HG03135 (cell line): ENCODE data around the gene HSPA2.

ENCODE experiments used
- ATAC-seq: cut with Tn5 transposase; IDR thresholded peaks from one replicate; pipeline ENCODE4 v1.9.1; 2021; ENCODE audit warnings: mild to moderate bottlenecking, moderate library complexity; ENCODE audit not compliant: unreplicated experiment

The HSPA2 gene

DNA sequence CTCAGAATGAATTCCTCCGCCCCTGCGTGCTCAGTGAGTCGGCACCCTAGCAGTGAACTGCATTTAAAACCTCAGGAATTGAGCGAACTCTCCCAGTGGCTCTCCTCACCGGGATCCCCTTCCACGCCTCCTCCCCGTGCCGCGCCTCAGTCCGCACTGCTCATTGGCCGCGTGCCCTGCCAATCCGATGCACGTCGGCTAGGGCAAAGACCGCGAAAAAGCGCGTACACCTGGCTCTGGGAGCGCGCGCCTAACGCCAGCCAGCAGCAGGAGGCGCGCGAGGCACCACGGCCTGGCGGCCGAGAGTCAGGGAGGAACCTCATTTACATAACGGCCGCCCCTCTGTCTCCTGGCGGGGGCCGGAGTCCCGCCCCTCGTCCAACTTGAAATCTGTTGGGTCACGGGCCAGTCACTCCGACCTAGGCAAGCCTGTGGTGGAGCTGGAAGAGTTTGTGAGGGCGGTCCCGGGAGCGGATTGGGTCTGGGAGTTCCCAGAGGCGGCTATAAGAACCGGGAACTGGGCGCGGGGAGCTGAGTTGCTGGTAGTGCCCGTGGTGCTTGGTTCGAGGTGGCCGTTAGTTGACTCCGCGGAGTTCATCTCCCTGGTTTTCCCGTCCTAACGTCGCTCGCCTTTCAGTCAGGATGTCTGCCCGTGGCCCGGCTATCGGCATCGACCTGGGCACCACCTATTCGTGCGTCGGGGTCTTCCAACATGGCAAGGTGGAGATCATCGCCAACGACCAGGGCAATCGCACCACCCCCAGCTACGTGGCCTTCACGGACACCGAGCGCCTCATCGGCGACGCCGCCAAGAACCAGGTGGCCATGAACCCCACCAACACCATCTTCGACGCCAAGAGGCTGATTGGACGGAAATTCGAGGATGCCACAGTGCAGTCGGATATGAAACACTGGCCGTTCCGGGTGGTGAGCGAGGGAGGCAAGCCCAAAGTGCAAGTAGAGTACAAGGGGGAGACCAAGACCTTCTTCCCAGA is at the start of gene HSPA2:
Gene HSPA2 (plus strand): TSS at position 534 of the 995 bp plus-strand sequence. CDS start 109 bp downstream, at position 643.
- peak; percentile 96 for ATAC-seq

DNA sequence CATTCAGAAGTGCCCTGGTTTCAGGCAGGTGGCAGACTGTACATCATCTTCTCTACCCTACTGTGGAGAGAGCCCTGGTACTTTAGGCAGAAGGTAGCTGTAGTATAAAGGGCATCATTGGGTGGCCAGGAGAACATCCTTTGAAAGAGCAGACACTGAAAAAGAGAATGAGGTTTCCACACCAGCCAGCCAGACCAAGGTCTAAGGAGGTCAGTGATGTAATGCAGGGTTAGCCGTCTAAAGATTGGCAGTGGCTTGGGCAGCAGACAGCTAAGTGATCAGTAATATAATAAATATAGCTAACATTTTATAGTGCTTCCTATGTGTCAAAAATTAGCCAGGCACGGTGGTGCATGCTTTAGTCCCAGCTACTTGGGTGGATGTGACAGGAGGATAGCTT is 48.9 kb upstream of the HSPA2 start:
- ATAC-seq = no peak

DNA sequence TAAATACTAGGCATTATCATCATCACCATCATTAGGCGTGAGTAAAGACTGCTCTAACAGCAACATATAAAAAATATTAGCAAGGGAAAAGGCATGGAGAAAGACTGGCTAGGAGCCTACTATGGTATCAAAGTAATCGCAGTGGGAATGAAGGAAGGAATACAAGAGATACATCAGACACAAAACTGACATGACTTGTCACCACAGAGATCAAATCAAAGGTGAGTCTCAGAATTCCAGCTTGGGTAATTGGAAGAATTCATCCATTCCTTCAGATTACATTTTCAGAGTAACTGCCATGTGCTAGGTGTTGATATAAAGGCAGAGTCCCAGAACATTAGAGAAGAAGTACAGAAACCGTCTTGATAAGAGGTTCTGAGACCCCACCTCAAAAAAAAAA is 47.1 kb upstream of the HSPA2 start:
- ATAC-seq = no peak

DNA sequence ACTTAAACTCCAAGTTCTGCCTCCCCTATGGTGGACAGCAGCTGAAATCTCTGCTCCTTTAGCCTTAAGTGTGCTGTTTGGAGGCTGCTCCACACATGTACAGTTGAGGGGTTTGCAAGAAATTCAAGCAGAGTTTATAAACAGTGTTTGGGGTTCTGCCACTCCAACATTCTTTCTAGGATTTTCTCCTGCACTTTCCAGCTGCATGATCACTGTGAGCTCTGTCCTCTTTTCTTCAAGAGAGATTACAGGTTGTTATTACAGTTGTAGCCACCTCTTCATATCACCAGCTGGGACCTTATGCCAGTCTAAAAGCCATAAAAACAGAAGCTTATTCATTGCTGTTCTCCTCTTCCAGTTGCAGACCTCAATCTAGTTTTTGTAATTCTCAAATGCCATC is 45.3 kb upstream of the HSPA2 start:
- no peak for ATAC-seq

DNA sequence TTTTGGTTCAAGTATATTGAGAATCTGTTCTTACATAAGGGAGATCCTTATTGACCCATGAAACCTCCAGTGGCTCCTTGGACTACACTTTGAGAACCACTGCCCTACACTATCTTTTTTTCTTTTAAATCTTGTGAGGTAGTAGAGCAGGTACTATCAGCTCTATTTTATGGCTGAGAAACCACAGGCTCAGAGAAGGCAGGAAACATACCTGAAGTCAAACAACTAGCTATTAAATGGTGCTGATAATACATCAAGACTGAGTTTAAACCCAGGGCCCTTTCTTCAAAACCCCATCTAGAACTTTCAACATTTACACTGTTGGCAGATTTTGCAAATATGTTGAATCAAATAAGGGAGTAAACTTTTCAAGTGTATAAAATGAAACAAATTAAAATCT is 43.8 kb upstream of the HSPA2 start:
- ATAC-seq = no peak

DNA sequence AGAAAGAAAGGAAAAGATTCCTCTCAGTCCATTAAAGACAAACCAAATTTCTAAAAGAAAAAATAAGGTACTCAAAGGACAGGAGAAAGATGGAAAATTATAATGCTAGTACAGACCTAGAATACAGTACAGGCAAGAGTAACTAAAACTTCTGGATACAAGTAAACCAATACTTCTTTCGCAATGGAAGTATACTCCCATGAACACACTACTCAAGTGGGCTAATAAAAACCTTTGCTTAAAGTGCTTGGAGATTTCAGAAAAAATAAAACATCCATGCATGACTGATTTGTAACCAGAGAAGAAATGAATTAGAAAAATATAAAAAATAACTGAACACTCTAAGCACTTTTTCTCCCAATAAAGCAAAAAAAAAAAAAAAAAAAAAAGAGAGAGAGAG is 40.5 kb upstream of the HSPA2 start:
- no peak for ATAC-seq

DNA sequence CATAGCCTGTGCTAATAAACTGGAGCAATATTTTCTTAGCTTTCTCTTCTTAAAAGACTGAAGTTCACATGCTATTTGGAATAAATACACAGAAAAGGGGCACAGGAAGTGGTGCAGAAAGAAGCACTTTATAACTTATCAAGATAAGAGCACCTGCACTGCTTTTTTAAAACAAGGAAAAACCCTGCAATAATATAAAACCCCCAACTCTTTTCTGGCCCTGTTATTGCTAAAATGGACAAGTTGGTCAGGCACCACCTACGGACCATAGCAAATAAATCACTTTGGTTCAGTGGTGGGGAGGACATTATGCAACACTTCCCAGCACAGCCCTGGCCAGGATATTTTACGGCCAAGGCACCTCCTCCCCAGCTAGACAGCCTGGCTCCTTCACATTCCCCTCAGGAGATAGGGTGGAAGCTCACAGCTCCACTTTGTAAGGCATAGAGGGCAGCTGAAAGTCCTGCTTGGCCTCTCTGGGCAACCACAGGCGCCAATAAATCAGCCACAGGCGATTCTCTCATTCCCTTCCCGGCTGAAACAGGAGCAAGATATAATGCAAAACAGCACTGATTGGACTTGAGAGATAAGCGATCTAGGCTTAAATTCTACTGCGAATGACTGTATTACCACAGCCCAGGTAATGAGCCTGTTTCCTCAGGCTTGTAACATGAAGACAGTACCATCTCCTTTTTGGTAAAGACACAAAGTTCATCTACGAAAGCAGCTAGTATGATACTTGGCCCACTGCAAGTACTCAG is 39.0 kb upstream of the HSPA2 start:
- no peak for ATAC-seq

DNA sequence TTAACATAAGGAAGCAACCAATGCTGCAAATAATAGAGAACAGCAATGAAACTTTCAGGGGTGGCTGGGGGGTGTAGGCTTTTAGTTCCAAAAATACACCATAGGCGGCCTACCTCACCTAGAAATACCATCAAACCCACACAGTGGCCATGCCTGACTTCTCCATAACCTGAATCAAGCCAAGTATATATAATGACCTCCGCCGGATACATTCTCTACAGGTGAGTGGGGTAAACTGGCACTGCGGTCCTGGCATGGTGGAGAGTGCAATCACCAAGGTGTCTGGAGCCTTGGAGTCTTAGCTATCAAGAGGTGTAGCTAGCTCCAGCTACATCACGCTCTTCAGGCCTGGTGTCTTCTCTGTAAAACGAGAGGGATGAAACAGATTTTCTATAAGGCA is 38.1 kb upstream of the HSPA2 start:
- no peak for ATAC-seq

DNA sequence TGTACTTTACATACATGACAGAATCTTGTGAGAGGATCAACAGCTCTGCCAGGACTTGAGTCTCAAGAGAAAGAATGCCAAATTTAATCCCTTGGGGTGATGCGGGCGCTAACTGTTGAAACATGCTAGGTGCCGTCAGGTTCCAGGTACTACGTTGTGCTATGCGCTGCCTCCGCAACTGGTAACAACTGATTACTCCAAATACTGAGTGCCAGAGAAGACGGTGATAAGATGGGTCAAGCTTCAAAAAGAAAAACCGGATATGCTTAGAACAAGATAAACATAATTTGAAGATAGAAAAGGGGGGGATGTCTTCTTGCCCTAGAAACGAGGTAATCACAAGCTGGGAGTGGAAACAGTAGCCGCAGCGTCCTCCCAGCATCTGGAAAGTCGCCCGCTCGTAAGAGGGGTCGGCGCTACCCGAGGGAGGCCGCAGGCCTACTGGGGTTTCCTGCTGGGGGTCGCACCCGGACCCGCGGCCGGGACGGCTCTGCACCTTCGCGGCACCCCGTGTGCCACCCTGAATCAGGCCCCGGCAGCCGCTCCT is 37.6 kb upstream of the HSPA2 start:
- ATAC-seq = no peak

DNA sequence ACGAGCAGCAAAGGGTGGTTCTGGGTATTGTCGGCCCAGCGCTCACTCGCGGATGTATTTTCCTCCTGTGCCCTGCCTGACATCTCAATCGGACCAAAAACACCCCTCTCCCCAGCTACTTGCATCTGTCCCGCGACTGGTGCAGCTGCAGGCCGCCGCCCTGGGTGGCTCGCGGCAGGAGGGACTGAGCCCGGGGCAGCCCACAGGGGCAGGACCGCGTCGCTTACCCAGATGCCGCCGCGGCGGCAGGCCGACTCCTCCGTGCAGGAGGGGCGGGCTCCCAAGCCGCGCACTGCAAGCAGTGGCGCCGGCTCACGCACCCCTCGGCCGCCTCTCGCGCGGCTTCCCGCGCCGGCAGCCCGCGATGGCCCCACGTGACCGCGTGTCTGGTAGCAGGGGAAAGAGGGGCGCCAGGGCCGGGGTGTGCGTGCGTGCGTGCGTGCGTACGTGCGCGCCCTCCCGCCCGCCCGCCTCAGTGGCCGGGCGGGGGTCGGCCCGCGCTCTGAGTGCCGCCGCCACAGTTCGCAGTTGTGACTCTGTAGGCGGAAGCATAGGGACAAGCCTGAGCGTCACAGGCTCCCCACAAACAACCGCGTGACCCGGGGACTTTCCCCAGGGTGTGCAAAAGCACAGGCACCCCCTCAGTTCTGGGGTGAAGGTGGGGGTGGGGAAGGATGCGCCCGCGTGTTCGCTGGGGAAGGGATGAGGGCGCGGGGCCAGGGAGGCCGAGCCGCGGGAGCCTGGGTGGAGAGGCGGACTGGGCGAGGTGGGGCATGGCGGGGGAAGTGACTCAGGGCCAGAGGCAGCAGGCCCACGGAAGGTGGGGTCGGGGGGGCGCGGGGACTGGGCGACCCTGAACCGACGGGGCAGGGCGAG is 36.9 kb upstream of the HSPA2 start, which contains the start of gene ZBTB25:
Gene ZBTB25 (minus strand): TSS at position 405 of the 876 bp plus-strand sequence. CDS start 13,305 bp downstream, outside the sequence.
- ATAC-seq = peak; percentile 59

DNA sequence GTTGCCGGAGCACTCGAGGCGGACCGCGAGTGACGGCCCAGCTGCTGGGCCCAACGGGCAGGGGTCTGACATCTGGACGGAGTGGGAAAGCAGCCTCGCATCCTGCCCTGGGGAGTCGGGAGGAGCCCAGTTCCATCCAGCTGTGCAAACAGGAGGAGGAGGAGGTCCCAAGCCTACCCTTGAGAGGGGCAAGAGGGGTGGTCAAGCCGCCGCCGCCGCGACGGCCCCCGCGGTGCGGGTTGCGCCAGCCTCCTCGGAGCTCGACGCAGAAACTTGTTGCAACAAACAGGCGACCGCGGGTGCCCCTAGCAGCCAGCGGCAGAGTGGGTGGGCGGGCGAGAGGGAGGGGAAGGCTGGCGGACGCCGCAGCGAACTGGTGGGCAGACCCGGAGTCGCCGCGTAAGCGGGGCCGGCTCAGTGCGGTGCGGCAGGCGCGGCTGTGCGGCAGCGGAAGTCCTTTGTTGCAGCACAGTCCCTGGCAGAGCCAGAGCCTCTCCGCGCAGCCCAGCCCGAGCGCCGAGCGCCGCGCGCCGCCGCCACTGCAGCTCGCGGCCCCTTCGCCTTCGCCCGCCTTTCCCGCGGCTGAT is 36.1 kb upstream of the HSPA2 start, which contains the start of gene ZBTB1:
Gene ZBTB1 (plus strand): TSS at position 461 of the 587 bp plus-strand sequence. CDS start 16,735 bp downstream, outside the sequence.
- ATAC-seq = peak; percentile 38

DNA sequence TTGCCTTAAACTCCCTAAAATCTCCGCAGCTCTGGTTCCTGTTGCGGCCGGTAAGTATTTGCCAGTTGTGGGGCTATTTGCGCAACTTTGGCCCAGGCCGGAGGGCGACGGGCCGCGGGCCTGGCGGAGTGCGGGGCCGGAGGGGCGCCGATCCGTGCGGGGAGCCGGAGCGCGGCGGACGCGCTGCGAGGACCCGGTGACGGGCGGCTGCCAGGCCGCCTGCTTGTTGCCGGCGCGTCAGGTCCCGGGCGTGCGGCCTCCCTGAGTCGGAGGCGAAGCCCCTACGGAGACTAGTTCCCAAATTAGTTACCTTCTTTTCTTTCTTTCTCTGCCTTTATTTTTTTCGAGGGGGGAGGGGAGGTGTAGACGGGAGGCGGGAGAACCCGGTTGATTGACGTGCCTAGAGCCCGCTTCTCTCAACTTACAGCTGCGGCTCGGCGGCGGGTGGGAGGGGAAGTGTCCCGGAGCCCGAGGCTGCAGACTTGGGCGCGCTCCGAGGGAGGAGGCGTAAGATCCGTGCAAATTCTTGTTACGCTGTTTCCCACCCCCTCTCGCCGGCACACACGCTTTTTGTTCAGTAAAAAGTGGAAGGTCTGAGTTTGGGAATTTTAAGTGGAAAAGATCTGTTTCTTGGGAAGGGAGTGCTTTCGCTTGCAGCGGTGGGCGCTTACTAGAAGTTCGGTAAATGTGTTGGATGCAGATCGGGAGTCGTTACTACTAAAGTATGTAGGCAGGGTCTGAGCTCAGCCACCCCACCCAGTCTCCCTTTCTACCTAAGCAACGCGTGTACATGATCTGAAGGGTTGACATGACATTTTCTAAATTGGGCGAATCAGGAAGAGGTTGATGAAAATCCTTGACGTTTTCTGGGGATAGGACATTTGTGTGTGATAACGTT is 35.4 kb upstream of the HSPA2 start:
- peak; percentile 27 for ATAC-seq

DNA sequence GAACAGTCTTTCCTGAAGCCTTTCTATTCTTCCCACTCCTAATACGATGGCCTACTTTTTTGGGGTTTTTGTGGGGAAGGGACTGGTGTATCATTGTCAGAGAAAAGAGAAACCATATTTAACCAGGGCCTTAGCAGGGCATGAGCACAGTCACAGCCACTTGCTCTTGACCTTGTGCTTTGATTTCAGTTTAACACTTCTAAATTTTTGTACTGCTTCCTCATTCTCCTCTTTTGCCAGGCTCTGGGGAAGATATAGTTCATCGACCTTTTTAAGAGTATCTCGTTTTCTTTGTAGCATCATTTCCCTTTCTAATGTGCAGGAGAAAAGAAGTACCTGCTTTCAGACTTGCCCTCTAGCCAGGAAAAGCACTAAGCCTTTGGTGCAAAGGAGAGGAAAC is 33.8 kb upstream of the HSPA2 start:
- no peak for ATAC-seq

DNA sequence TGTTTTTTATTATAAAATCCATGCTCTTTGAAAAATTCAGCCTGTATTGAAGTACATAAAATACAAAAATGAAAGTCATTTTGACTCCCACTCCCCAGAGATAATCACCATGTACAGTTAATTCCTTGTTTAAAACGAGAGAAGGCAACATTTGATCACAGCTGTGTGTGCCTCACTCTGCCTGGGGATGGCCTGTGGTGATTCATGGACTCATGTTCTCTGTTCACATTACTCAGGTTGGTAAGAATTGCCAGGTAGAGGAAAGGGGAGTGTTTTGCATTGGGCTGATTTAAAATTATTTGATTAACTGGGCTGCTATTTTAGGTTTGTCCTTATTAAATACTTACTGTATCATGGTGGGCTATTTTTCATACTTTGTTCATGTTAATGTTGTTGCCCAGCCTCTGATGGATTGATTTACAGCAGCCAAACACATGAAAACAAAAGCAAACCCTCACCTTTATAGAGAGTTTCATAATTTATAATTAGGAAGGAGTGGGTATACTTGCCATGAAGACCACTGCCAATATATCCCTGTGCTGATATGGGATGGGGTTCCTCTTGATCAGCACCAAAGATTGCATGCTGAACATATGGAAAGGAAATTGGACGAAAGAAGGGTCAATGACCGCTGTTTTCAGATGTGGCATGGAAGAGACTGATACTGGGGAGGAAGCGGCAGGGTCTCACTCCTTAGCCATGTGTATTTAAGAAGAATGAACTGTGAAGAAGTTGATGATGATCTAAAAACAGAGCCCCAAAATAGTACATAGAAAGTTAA is 33.0 kb upstream of the HSPA2 start:
- ATAC-seq = no peak

DNA sequence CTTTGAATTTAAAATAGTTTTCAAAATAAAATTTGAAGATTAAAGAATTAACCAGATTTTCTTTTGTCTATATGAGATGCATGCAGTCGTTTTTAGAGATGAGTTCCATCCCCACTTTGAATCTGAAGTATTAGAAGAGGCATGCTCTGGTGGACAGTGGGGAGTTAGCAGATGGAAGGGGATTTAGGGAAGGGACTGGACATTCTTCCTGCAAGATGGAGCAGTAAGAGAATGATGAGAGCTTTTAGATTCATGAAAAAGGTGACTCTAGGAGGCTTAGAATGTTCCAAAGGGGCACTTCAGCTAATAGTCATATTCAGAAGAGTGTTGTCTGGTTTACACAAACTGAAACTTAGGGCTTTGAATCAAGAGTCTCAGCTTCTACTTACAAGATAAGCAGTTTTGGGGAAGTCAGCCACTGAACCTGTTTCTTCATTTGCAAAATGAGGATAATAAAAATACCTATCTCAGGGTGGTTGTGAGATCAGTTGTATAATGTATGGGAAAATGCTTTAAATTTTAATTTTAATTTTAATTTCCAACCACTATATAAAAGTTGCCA is 32.2 kb upstream of the HSPA2 start:
- no peak for ATAC-seq

DNA sequence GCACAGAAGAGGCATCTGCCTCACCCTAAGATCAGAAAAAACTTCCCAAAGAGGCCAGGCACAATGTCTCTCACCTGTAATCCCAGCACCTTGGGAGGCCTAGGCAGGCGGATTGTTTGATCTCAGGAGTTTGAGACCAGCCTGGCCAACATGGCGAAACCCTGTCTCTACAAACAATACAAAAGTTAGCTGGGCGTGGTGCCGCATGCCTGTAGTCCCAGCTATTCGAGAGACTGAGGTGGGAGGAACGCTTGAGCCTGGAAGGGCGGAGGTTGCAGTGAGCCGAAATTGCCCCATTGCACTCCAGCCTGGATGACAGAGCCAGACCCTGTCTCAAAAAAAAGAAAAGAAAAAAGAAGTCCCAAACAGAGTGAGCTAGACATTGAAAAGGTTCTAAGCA is 31.5 kb upstream of the HSPA2 start:
- ATAC-seq = no peak

DNA sequence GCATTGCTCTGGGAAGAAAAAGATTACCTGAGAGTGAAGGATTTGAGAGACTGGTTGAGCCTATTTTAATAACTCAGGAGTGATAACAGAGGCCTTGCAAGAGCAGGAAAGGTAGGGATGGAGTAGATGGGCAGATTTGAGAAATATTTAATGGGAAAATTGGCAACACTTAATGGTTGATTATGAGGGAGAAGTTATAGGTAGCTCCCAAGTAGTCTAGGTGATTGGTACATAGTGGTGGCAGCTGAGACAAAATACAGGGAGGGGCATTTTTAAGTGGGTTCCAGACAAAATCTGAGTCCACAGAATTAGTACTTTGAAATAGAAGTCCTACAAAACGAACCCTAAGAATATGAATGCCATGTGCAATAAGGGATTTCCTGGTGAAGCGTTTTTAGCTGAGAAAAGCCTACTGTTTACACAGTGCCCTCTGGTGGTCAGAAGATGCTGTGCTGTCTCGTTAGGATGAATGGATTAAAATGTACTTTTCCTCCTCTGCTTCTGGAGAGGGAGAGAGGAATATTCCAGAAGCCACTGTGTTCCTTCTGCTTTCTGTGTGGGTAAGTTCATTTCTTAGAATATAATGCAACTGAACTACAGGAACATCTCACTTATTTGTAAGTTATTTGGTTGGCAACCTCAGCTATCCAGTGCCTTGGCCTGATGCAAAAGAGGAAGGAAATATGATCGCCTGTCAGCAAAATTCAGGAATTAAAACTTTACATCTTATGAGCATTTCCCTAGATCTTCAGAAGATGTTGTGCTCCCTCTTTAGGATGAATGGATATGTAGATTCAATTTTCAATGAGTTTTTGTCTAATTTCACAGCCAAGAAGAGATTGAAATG is 29.5 kb upstream of the HSPA2 start:
- no peak for ATAC-seq
